MM.1S (cell line): ENCODE data around the gene GPR42.

Source experiments
- DNase-seq: peaks from one replicate; pipeline ENCODE4 v3.0.0-alpha.2; 2015
- H2AFZ ChIP-seq: fragments of 300-600 bp; sonication (generic); 2 replicates; pipeline ENCODE4 v1.6.0; 2016; ENCODE audit warnings: antibody characterized with exemption, low read length
- H3F3A ChIP-seq: fragments of 300-600 bp; sonication (generic); 2 replicates; pipeline ENCODE4 v1.6.1; 2016; ENCODE audit warnings: mild to moderate bottlenecking, antibody characterized with exemption, low read length, moderate library complexity, mixed read lengths; ENCODE audit not compliant: insufficient read depth
- H3K27ac ChIP-seq: fragments of 300-600 bp; sonication (generic); 2 replicates; pipeline ENCODE4 v1.5.1; 2016; ENCODE audit warnings: mild to moderate bottlenecking, low read length
- H3K27me3 ChIP-seq: fragments of 300-600 bp; sonication (generic); replicated peaks from 2 replicates; pipeline ENCODE4 v1.6.0; 2016; ENCODE audit warnings: low read length; ENCODE audit not compliant: insufficient read depth
- H3K36me3 ChIP-seq: fragments of 300-600 bp; sonication (generic); replicated peaks from 2 replicates; pipeline ENCODE4 v1.6.1; 2016; ENCODE audit warnings: mild to moderate bottlenecking, low read length, mixed read lengths; ENCODE audit not compliant: insufficient read depth
- H3K4me1 ChIP-seq: fragments of 300-600 bp; sonication (generic); 2 replicates; pipeline ENCODE4 v1.6.1; 2016; ENCODE audit warnings: low read length, mixed read lengths
- H3K4me2 ChIP-seq: fragments of 300-600 bp; sonication (generic); 2 replicates; pipeline ENCODE4 v1.6.0; 2016; ENCODE audit warnings: low read depth, low read length
- H3K4me3 ChIP-seq: fragments of 300-600 bp; sonication (generic); 2 replicates; pipeline ENCODE4 v1.5.1; 2016; ENCODE audit warnings: low read length, mixed read lengths
- H3K79me2 ChIP-seq: fragments of 300-600 bp; sonication (generic); 2 replicates; pipeline ENCODE4 v1.6.1; 2016; ENCODE audit warnings: mixed run types, low read length, mixed read lengths
- H3K9ac ChIP-seq: fragments of 300-600 bp; sonication (generic); 2 replicates; pipeline ENCODE4 v1.6.1; 2016; ENCODE audit warnings: low read length, mixed read lengths
- H3K9me2 ChIP-seq: fragments of 300-600 bp; sonication (generic); replicated peaks from 2 replicates; pipeline ENCODE4 v1.6.1; 2016; ENCODE audit warnings: mild to moderate bottlenecking, low read length, mixed read lengths; ENCODE audit not compliant: insufficient read depth
- H3K9me3 ChIP-seq: fragments of 300-600 bp; sonication (generic); replicated peaks from 2 replicates; pipeline ENCODE4 v1.6.1; 2016; ENCODE audit warnings: mild to moderate bottlenecking, low read length, mixed read lengths; ENCODE audit not compliant: insufficient read depth
- H4K20me1 ChIP-seq: fragments of 300-600 bp; sonication (generic); 2 replicates; pipeline ENCODE4 v1.6.1; 2016; ENCODE audit warnings: mild to moderate bottlenecking, low read length, moderate library complexity, mixed read lengths; ENCODE audit not compliant: insufficient read depth
- EZH2 ChIP-seq: fragments of 300-600 bp; sonication (generic); optimal IDR thresholded peaks from 2 replicates; pipeline ENCODE3; 2017; ENCODE audit warnings: low read depth, mild to moderate bottlenecking, antibody characterized with exemption, low read length, mixed read lengths
- EZH2phosphoT487 ChIP-seq: fragments of 300-600 bp; sonication (generic); IDR thresholded peaks from 2 replicates; pipeline ENCODE4 v1.6.1; 2018; ENCODE audit warnings: antibody characterized with exemption, low read length
- TF ChIP-seq, protein P1 (sequence below): fragments of 300-600 bp; sonication (generic); IDR thresholded peaks from 2 replicates; pipeline ENCODE4 v1.5.1; 2016; ENCODE audit warnings: antibody characterized with exemption, low read length, mixed read lengths

The GPR42 gene

DNA sequence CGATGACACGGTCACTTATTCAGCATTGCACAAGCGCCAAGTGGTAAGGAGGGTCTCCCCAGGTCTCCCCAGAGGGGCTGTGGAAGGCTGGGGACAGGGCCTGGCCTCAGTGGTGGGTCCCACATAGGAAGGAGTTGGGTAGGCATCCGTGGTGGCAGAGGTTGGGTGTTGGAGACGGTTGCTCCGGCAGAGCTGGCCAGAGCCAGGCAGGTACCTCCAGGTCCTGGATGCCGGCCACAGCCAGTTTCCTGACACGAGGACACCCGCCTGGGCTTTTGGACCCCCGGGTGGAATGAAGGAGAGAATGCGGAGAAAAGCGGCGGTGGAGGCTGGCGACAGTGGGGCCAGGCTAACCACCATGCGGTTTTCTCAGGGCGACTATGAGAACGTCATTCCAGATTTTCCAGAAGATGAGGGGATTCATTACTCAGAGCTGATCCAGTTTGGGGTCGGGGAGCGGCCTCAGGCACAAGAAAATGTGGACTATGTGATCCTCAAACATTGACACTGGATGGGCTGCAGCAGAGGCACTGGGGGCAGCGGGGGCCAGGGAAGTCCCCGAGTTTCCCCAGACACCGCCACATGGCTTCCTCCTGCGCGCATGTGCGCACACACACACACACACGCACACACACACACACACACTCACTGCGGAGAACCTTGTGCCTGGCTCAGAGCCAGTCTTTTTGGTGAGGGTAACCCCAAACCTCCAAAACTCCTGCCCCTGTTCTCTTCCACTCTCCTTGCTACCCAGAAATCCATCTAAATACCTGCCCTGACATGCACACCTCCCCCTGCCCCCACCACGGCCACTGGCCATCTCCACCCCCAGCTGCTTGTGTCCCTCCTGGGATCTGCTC is 24.4 kb upstream of the GPR42 start:
- no peak overlapping the region for H3K27ac ChIP-seq
- H3K9me2 ChIP-seq = no peaks in the 10 kb centered on the region
- no peak overlapping the region for H3K9ac ChIP-seq
- no peak for DNase-seq
- no peaks in the 10 kb centered on the region for H3F3A ChIP-seq
- no peak overlapping the region for H3K4me3 ChIP-seq
- H3K27me3 ChIP-seq = peaks cover 95% of the 10 kb centered on the region
- no peaks in the 10 kb centered on the region for H3K4me1 ChIP-seq
- no peaks in the 10 kb centered on the region for H3K79me2 ChIP-seq
- TF ChIP-seq EZH2 (no peak), EZH2phosphoT487 (no peak)
- TF ChIP-seq, protein P1, sequence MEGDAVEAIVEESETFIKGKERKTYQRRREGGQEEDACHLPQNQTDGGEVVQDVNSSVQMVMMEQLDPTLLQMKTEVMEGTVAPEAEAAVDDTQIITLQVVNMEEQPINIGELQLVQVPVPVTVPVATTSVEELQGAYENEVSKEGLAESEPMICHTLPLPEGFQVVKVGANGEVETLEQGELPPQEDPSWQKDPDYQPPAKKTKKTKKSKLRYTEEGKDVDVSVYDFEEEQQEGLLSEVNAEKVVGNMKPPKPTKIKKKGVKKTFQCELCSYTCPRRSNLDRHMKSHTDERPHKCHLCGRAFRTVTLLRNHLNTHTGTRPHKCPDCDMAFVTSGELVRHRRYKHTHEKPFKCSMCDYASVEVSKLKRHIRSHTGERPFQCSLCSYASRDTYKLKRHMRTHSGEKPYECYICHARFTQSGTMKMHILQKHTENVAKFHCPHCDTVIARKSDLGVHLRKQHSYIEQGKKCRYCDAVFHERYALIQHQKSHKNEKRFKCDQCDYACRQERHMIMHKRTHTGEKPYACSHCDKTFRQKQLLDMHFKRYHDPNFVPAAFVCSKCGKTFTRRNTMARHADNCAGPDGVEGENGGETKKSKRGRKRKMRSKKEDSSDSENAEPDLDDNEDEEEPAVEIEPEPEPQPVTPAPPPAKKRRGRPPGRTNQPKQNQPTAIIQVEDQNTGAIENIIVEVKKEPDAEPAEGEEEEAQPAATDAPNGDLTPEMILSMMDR = no peak
- H3K4me2 ChIP-seq = no peak overlapping the region
- no peak overlapping the region for H2AFZ ChIP-seq
- H3K36me3 ChIP-seq = no peaks in the 10 kb centered on the region
- no peaks in the 10 kb centered on the region for H3K9me3 ChIP-seq
- no peaks in the 10 kb centered on the region for H4K20me1 ChIP-seq

DNA sequence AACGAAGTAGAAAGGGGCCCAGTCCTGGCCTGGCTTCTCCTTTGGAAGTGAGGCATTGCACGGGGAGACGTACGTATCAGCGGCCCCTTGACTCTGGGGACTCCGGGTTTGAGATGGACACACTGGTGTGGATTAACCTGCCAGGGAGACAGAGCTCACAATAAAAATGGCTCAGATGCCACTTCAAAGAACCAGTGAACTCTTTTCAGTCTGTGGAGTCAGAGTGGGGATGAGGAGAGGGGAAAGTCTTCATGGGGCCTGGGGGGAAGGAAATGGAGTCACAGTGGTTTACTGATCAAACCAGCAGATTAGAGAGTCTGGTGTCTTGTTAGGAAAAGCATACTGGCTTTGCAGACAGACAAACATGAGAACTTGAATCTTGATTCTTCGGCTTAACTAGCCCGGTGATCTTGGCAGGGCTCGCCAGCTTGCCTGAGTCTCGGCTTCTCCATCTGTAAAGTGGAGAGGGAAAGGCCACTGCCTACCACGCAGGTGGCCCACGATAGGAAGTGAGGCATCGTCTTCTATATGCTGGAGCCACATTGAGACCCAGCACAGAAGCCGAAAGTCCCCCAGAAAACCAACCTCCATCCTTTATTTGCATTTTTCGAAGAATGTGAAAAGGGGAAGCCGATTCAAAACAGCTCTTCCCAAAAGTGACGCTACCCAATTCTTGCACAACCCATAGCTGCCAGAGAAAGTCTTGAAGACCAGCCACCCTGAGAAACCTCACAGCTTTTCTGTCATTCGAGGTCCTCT is 23.5 kb upstream of the GPR42 start, which contains the start of gene FFAR1:
FFAR1 (plus strand) TSS at position 732 of the 759 bp plus-strand sequence. CDS start 3,650 bp downstream, outside the sequence.
- Histone ChIP-seq H3K9ac (no peak within 1 kb of the TSS), H3K4me1 (no peaks in the 10 kb centered on the region), H3F3A (no peaks in the 10 kb centered on the region), H2AFZ (no peak within 1 kb of the TSS), H3K9me2 (no peaks in the 10 kb centered on the region), H3K27ac (no peak within 1 kb of the TSS), H3K4me2 (no peak within 1 kb of the TSS), H4K20me1 (no peaks in the 10 kb centered on the region), H3K27me3 (peaks cover 95% of the 10 kb centered on the region), H3K79me2 (no peaks in the 10 kb centered on the region), H3K4me3 (no peak within 1 kb of the TSS), H3K36me3 (no peaks in the 10 kb centered on the region), H3K9me3 (no peaks in the 10 kb centered on the region)
- DNase-seq = no peak
- TF ChIP-seq, protein P1 = no peak
- no peak for TF ChIP-seq EZH2
- no peak for TF ChIP-seq EZH2phosphoT487

DNA sequence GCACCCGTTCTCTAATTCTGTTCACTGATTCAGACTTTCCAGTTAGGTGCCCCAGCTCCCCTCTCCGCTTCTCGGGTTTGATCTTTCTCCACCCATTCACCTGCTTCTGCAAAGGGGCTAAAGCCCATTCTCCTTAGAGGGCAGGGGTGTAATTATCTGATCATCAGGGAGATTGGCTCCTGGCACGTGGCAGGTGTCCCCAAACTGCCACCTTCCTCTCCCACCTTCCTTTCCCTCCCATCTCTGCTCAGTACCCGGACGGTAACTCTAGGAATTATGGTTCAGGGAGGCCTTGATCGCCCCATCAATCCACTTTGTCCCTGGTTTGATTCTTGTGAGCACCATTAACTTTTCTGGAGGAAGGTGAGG is 23.0 kb upstream of the GPR42 start:
- H3K27me3 ChIP-seq = peaks cover 93% of the 10 kb centered on the region
- no peak overlapping the region for H3K4me3 ChIP-seq
- no peaks in the 10 kb centered on the region for H3K36me3 ChIP-seq
- H3K4me1 ChIP-seq = no peaks in the 10 kb centered on the region
- H4K20me1 ChIP-seq = no peaks in the 10 kb centered on the region
- DNase-seq = no peak
- no peak overlapping the region for H3K27ac ChIP-seq
- H3K4me2 ChIP-seq = no peak overlapping the region
- H3K9me2 ChIP-seq = no peaks in the 10 kb centered on the region
- no peak overlapping the region for H3K9ac ChIP-seq
- no peaks in the 10 kb centered on the region for H3K79me2 ChIP-seq
- no peak overlapping the region for H2AFZ ChIP-seq
- TF ChIP-seq, protein P1 = no peak
- H3F3A ChIP-seq = no peaks in the 10 kb centered on the region
- no peaks in the 10 kb centered on the region for H3K9me3 ChIP-seq
